Hepatocyte (in vitro differentiated cells): ENCODE results near the gene ACVR1. TPM values are rescaled to one million over a fixed set of nuclear protein-coding genes. Genes with fewer than 3 reads are reported as not detected.

ENCODE experiments used
- DNase-seq: peaks from one replicate; pipeline ENCODE4 v3.0.0-alpha.2; 2016; ENCODE audit warnings: low spot score
- H2AFZ ChIP-seq: fragments of 200-600 bp; sonication (generic); 2 replicates; pipeline ENCODE4 v1.6.0; 2016; ENCODE audit warnings: antibody characterized with exemption, mild to moderate bottlenecking
- H3K27ac ChIP-seq: fragments of 200-600 bp; sonication (generic); 2 replicates; pipeline ENCODE4 v1.5.1; 2016; ENCODE audit warnings: mild to moderate bottlenecking
- H3K27me3 ChIP-seq: fragments of 200-600 bp; sonication (generic); 2 replicates; pipeline ENCODE4 v1.6.1; 2016
- H3K36me3 ChIP-seq: fragments of 200-600 bp; sonication (generic); replicated peaks from 2 replicates; pipeline ENCODE4 v1.5.1; 2016; ENCODE audit warnings: low read depth; ENCODE audit not compliant: insufficient read depth
- H3K4me1 ChIP-seq: fragments of 200-600 bp; sonication (generic); 2 replicates; pipeline ENCODE4 v1.5.1; 2016; ENCODE audit warnings: mild to moderate bottlenecking, moderate library complexity; ENCODE audit not compliant: insufficient read depth
- H3K4me2 ChIP-seq: fragments of 200-600 bp; sonication (generic); 2 replicates; pipeline ENCODE4 v1.6.0; 2016
- H3K4me3 ChIP-seq: fragments of 200-600 bp; sonication (generic); 2 replicates; pipeline ENCODE4 v1.5.1; 2016; ENCODE audit warnings: mild to moderate bottlenecking
- H3K79me2 ChIP-seq: fragments of 200-600 bp; sonication (generic); 2 replicates; pipeline ENCODE4 v1.6.0; 2017; ENCODE audit warnings: mild to moderate bottlenecking
- H3K9me2 ChIP-seq: fragments of 200-600 bp; sonication (generic); replicated peaks from 2 replicates; pipeline ENCODE4 v1.6.0; 2017; ENCODE audit warnings: mild to moderate bottlenecking; ENCODE audit not compliant: insufficient read depth
- H3K9me3 ChIP-seq: fragments of 200-600 bp; sonication (generic); 2 replicates; pipeline ENCODE4 v1.5.1; 2016; ENCODE audit warnings: low read depth, mild to moderate bottlenecking
- H4K20me1 ChIP-seq: fragments of 200-600 bp; sonication (generic); 2 replicates; pipeline ENCODE4 v1.6.0; 2016; ENCODE audit warnings: mild to moderate bottlenecking; ENCODE audit not compliant: insufficient read depth, poor library complexity, severe bottlenecking
- CTCF ChIP-seq: fragments of 200-600 bp; sonication (generic); IDR thresholded peaks from 2 replicates; pipeline ENCODE4 v1.5.1; 2016; ENCODE audit warnings: antibody characterized with exemption, mild to moderate bottlenecking; ENCODE audit not compliant: poor library complexity
- EZH2 ChIP-seq: fragments of 200-600 bp; sonication (generic); IDR thresholded peaks from 2 replicates; pipeline ENCODE4 v1.6.1; 2016; ENCODE audit warnings: antibody characterized with exemption, mild to moderate bottlenecking, borderline replicate concordance
- EZH2phosphoT487 ChIP-seq: fragments of 200-600 bp; sonication (generic); IDR thresholded peaks from one replicate; pipeline ENCODE4 v1.6.1; 2018; ENCODE audit warnings: antibody characterized with exemption, mild to moderate bottlenecking, low read depth, moderate library complexity; ENCODE audit not compliant: unreplicated experiment, severe bottlenecking
- WGBS: methylation state at CpG from one replicate; pipeline ENCODE4 v1.1.6; 2016; ENCODE audit warnings: low lambda C conversion rate; ENCODE audit errors: missing lambda C conversion rate; 5-methylcytosine and 5-hydroxymethylcytosine counted together
- polyA plus RNA-seq: library from polyadenylated mRNA; unstranded; fragments of >200 nt; fragmentation: Nextera tagmentation; extraction: Ambion mirVana; gene quantifications from 2 replicates; pipeline ENCODE4 v1.2.1, GENCODE V29; 2016
- total RNA-seq: library from RNA; depleted of rRNA; stranded (reverse); fragments of >200 nt; gene quantifications from 2 replicates; pipeline ENCODE4 v1.2.3, GENCODE V29; 2014

ACVR1 gene
- total and polyA plus RNA-seq, 2 experiments from 2014 or later: 19.6 to 20.1 TPM

- Histone ChIP-seq H3K27me3 (no peaks in the 10 kb centered on the region), H3K27ac (peak overlapping the region; percentile 90), H3K4me2 (peak overlapping the region; percentile 74), H3K9me3 (no peaks in the 10 kb centered on the region), H3K4me3 (no peak overlapping the region), H3K36me3 (no peaks in the 10 kb centered on the region), H3K9me2 (no peaks in the 10 kb centered on the region), H3K4me1 (peaks cover 49% of the 10 kb centered on the region), H4K20me1 (no peaks in the 10 kb centered on the region), H3K79me2 (peaks cover 61% of the 10 kb centered on the region), H2AFZ (no peak overlapping the region)
- WGBS: 62% methylated on average over 2 of the region's 2 CpGs
- TF ChIP-seq CTCF (no peak), EZH2phosphoT487 (no peak), EZH2 (no peak)
- no peak for DNase-seq
Observed at GRCh38 chr2:157839822-157840221, 36.3 kb downstream of the ACVR1 start.

- no peak for TF ChIP-seq EZH2phosphoT487
- H3K79me2 ChIP-seq: peaks cover 61% of the 10 kb centered on the region
- peak; percentile 58 for DNase-seq
Observed at GRCh38 chr2:157839162-157839801, 36.8 kb downstream of the ACVR1 start.

GRCh38 chr2:157838442-157839161 is 37.5 kb downstream of the ACVR1 start:
- Histone ChIP-seq H3K79me2 (peaks cover 62% of the 10 kb centered on the region), H2AFZ (peak overlapping the region; percentile 1), H3K27ac (peak overlapping the region; percentile 90), H3K9me3 (no peaks in the 10 kb centered on the region), H3K4me2 (peak overlapping the region; percentile 74), H3K4me1 (peaks cover 49% of the 10 kb centered on the region), H3K9me2 (no peaks in the 10 kb centered on the region), H3K27me3 (no peaks in the 10 kb centered on the region), H3K4me3 (peak overlapping the region; percentile 11), H3K36me3 (no peaks in the 10 kb centered on the region), H4K20me1 (no peaks in the 10 kb centered on the region)
- 24% methylated on average over 4 of the region's 4 CpGs for WGBS
- DNase-seq: peak; percentile 68
- no peak for TF ChIP-seq CTCF
- no peak for TF ChIP-seq EZH2phosphoT487
- no peak for TF ChIP-seq EZH2

More at GRCh38 chr2:157839162-157839801, 36.8 kb downstream of the ACVR1 start:
- Histone ChIP-seq H3K9me3 (no peaks in the 10 kb centered on the region), H3K27ac (peak overlapping the region; percentile 90), H3K27me3 (no peaks in the 10 kb centered on the region), H3K4me3 (no peak overlapping the region), H2AFZ (no peak overlapping the region), H4K20me1 (no peaks in the 10 kb centered on the region), H3K4me1 (peaks cover 49% of the 10 kb centered on the region), H3K36me3 (no peaks in the 10 kb centered on the region), H3K4me2 (peak overlapping the region; percentile 74), H3K9me2 (no peaks in the 10 kb centered on the region)
- 22% methylated on average over 5 of the region's 5 CpGs for WGBS

GRCh38 chr2:157837851-157838441 is 38.2 kb downstream of the ACVR1 start:
- H3K9me2 ChIP-seq: no peaks in the 10 kb centered on the region
- H3K79me2 ChIP-seq: peaks cover 61% of the 10 kb centered on the region
- no peaks in the 10 kb centered on the region for H4K20me1 ChIP-seq
- 36% methylated on average over 13 of the region's 13 CpGs for whole genome bisulfite sequencing
- peak overlapping the region; percentile 1 for H2AFZ ChIP-seq
- no peaks in the 10 kb centered on the region for H3K27me3 ChIP-seq
- peak; percentile 35 for DNase-seq
- peaks cover 49% of the 10 kb centered on the region for H3K4me1 ChIP-seq
- peak overlapping the region; percentile 90 for H3K27ac ChIP-seq
- H3K4me2 ChIP-seq: peak overlapping the region; percentile 74
- H3K9me3 ChIP-seq: no peaks in the 10 kb centered on the region
- H3K36me3 ChIP-seq: no peaks in the 10 kb centered on the region
- H3K4me3 ChIP-seq: peak overlapping the region; percentile 11
- TF ChIP-seq EZH2 (no peak), EZH2phosphoT487 (no peak)
